Neural cell (in vitro differentiated cells): ENCODE results near the gene MRC1. TPM values are rescaled to one million over a fixed set of nuclear protein-coding genes. Genes with fewer than 3 reads are reported as not detected.

Experiments
- H2AFZ ChIP-seq: fragments of 200-600, 300-800 bp; sonication (generic), shearing (Covaris generic); 2 replicates; pipeline ENCODE4 v1.6.0; 2014; ENCODE audit warnings: low read depth, mild to moderate bottlenecking, antibody characterized with exemption, low read length, moderate library complexity
- H3F3A ChIP-seq: fragments of 200-600 bp; shearing (Covaris generic); 2 replicates; pipeline ENCODE4 v1.6.1; 2016; ENCODE audit warnings: mild to moderate bottlenecking, moderate library complexity, mixed read lengths, antibody characterized with exemption, low read length; ENCODE audit not compliant: insufficient read depth, poor library complexity, severe bottlenecking
- H3K27ac ChIP-seq: fragments of 200-600, 300-800 bp; sonication (generic), shearing (Covaris generic); 2 replicates; pipeline ENCODE4 v1.5.1; 2014; ENCODE audit warnings: mild to moderate bottlenecking, low read length, moderate library complexity
- H3K27me3 ChIP-seq: fragments of 300-800, 200-600 bp; sonication (generic), shearing (Covaris generic); 2 replicates; pipeline ENCODE4 v1.6.0; 2014; ENCODE audit warnings: mild to moderate bottlenecking, low read depth, low read length, moderate library complexity; ENCODE audit not compliant: insufficient read depth
- H3K36me3 ChIP-seq: fragments of 300-800, 200-600 bp; sonication (generic), shearing (Covaris generic); 2 replicates; pipeline ENCODE4 v1.5.1; 2014; ENCODE audit warnings: mild to moderate bottlenecking, antibody characterized with exemption, low read length, moderate library complexity; ENCODE audit not compliant: insufficient read depth
- H3K4me2 ChIP-seq: fragments of 300-800, 200-600 bp; sonication (generic), shearing (Covaris generic); 2 replicates; pipeline ENCODE4 v1.6.0; 2014; ENCODE audit warnings: mild to moderate bottlenecking, low read length
- H3K4me3 ChIP-seq: fragments of 300-800, 200-600 bp; sonication (generic), shearing (Covaris generic); 2 replicates; pipeline ENCODE4 v1.5.1; 2014; ENCODE audit warnings: mild to moderate bottlenecking, low read length, moderate library complexity
- H3K79me2 ChIP-seq: fragments of 200-600 bp; shearing (Covaris generic); replicated peaks from 2 replicates; pipeline ENCODE4 v1.6.0; 2014; ENCODE audit warnings: mild to moderate bottlenecking, low read length, moderate library complexity; ENCODE audit not compliant: insufficient read depth
- H3K9ac ChIP-seq: fragments of 300-800, 200-600 bp; sonication (generic), shearing (Covaris generic); 2 replicates; pipeline ENCODE4 v1.6.1; 2016; ENCODE audit warnings: mild to moderate bottlenecking, low read length, mixed read lengths
- H3K9me2 ChIP-seq: fragments of 200-600 bp; shearing (Covaris generic); 2 replicates; pipeline ENCODE4 v1.6.1; 2016; ENCODE audit warnings: mild to moderate bottlenecking, low read length, mixed read lengths; ENCODE audit not compliant: insufficient read depth
- H3K9me3 ChIP-seq: fragments of 200-600, 300-800 bp; sonication (generic), shearing (Covaris generic); 2 replicates; pipeline ENCODE4 v1.6.1; 2016; ENCODE audit warnings: mild to moderate bottlenecking, mixed run types, low read length, moderate library complexity, mixed read lengths
- H4K20me1 ChIP-seq: fragments of 200-600 bp; shearing (Covaris generic); 2 replicates; pipeline ENCODE4 v1.6.1; 2016; ENCODE audit warnings: mild to moderate bottlenecking, mixed run types; ENCODE audit not compliant: insufficient read depth
- CTCF ChIP-seq: fragments of 450-650 bp; IDR thresholded peaks from 2 replicates; pipeline ENCODE4 v1.5.1; 2014; ENCODE audit warnings: antibody characterized with exemption, mild to moderate bottlenecking, moderate library complexity; ENCODE audit not compliant: poor library complexity, severe bottlenecking
- EP300 ChIP-seq: fragments of 450-650 bp; conservative IDR thresholded peaks from 2 replicates; pipeline ENCODE4 v1.6.1; 2014; ENCODE audit warnings: antibody characterized with exemption, mild to moderate bottlenecking, moderate library complexity; ENCODE audit not compliant: poor library complexity, severe bottlenecking
- EZH2 ChIP-seq: fragments of 200-600, 300-800 bp; shearing (Covaris generic), sonication (generic); IDR thresholded peaks from 2 replicates; pipeline ENCODE4 v1.6.1; 2014; ENCODE audit warnings: antibody characterized with exemption, low read length, borderline replicate concordance, mild to moderate bottlenecking; ENCODE audit not compliant: insufficient read depth, poor library complexity, severe bottlenecking
- MXI1 ChIP-seq: fragments of 450-650 bp; conservative IDR thresholded peaks from 2 replicates; pipeline ENCODE4 v1.6.1; 2014; ENCODE audit warnings: antibody characterized with exemption, mild to moderate bottlenecking; ENCODE audit not compliant: poor library complexity, severe bottlenecking
- POLR2AphosphoS5 ChIP-seq: IDR thresholded peaks from 2 replicates; pipeline ENCODE4 v1.6.1; 2012
- RAD21 ChIP-seq: fragments of 450-650 bp; conservative IDR thresholded peaks from 2 replicates; pipeline ENCODE4 v1.6.1; 2014; ENCODE audit warnings: antibody characterized with exemption, mild to moderate bottlenecking, moderate library complexity
- SMC3 ChIP-seq: fragments of 450-650 bp; conservative IDR thresholded peaks from 2 replicates; pipeline ENCODE4 v1.6.1; 2014; ENCODE audit warnings: antibody characterized with exemption, mild to moderate bottlenecking, moderate library complexity; ENCODE audit not compliant: poor library complexity
- TAF1 ChIP-seq: IDR thresholded peaks from 2 replicates; pipeline ENCODE4 v1.6.1; 2012; ENCODE audit warnings: low read depth
- polyA plus RNA-seq: library from polyadenylated mRNA; depleted of rRNA; stranded (reverse); fragments of >200 nt; gene quantifications from 2 replicates; pipeline ENCODE4 v1.2.3, GENCODE V29; 2014
- TF ChIP-seq, protein P1 (sequence below): IDR thresholded peaks from 2 replicates; pipeline ENCODE4 v1.6.1; 2012; ENCODE audit warnings: borderline replicate concordance

The MRC1 gene
- polyA plus RNA-seq, 1 donor from 2014 or later: not detected

- Histone ChIP-seq H3K27me3 (no peaks in the 10 kb centered on the region), H3K9me3 (no peaks in the 10 kb centered on the region), H3F3A (no peaks in the 10 kb centered on the region), H3K36me3 (no peaks in the 10 kb centered on the region), H3K4me2 (no peak overlapping the region), H3K27ac (no peak overlapping the region), H2AFZ (no peak overlapping the region), H3K9me2 (no peaks in the 10 kb centered on the region), H3K79me2 (no peaks in the 10 kb centered on the region), H3K4me3 (no peak overlapping the region), H4K20me1 (no peaks in the 10 kb centered on the region), H3K9ac (no peak overlapping the region)
- TF ChIP-seq SMC3 (no peak), RAD21 (no peak), POLR2AphosphoS5 (no peak), CTCF (no peak), TAF1 (no peak), EZH2 (no peak), EP300 (no peak), MXI1 (no peak)
- TF ChIP-seq, protein P1, sequence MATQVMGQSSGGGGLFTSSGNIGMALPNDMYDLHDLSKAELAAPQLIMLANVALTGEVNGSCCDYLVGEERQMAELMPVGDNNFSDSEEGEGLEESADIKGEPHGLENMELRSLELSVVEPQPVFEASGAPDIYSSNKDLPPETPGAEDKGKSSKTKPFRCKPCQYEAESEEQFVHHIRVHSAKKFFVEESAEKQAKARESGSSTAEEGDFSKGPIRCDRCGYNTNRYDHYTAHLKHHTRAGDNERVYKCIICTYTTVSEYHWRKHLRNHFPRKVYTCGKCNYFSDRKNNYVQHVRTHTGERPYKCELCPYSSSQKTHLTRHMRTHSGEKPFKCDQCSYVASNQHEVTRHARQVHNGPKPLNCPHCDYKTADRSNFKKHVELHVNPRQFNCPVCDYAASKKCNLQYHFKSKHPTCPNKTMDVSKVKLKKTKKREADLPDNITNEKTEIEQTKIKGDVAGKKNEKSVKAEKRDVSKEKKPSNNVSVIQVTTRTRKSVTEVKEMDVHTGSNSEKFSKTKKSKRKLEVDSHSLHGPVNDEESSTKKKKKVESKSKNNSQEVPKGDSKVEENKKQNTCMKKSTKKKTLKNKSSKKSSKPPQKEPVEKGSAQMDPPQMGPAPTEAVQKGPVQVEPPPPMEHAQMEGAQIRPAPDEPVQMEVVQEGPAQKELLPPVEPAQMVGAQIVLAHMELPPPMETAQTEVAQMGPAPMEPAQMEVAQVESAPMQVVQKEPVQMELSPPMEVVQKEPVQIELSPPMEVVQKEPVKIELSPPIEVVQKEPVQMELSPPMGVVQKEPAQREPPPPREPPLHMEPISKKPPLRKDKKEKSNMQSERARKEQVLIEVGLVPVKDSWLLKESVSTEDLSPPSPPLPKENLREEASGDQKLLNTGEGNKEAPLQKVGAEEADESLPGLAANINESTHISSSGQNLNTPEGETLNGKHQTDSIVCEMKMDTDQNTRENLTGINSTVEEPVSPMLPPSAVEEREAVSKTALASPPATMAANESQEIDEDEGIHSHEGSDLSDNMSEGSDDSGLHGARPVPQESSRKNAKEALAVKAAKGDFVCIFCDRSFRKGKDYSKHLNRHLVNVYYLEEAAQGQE: no peak
Observed at GRCh38 chr10:17878896-17879295, 69.7 kb downstream of the MRC1 start.

- no peaks in the 10 kb centered on the region for H3F3A ChIP-seq
- no peaks in the 10 kb centered on the region for H3K9me2 ChIP-seq
- no peaks in the 10 kb centered on the region for H3K36me3 ChIP-seq
- H3K79me2 ChIP-seq: no peaks in the 10 kb centered on the region
- no peaks in the 10 kb centered on the region for H3K9me3 ChIP-seq
- TF ChIP-seq RAD21: no peak
- TF ChIP-seq POLR2AphosphoS5: no peak
- TF ChIP-seq EP300: no peak
- TF ChIP-seq EZH2: no peak
- TF ChIP-seq CTCF: no peak
- TF ChIP-seq, protein P1: no peak
- TF ChIP-seq TAF1: no peak
- no peak for TF ChIP-seq SMC3
- no peak for TF ChIP-seq MXI1
- no peak overlapping the region for H3K4me3 ChIP-seq
- H3K27me3 ChIP-seq: no peaks in the 10 kb centered on the region
- H2AFZ ChIP-seq: no peak overlapping the region
- H3K4me2 ChIP-seq: no peak overlapping the region
- no peaks in the 10 kb centered on the region for H4K20me1 ChIP-seq
- no peak overlapping the region for H3K27ac ChIP-seq
- H3K9ac ChIP-seq: no peak overlapping the region
Observed at GRCh38 chr10:17880601-17881000, 71.5 kb downstream of the MRC1 start.
